ENCODE data around the gene CHD5. TPM values are rescaled to one million over a fixed set of nuclear protein-coding genes. Genes with fewer than 3 reads are reported as not detected.

The CHD5 gene
- polyA plus RNA-seq, 1 donor from 2014 or later: 22.0 TPM

GRCh38 chr1:6130596-6130995 lies 49.5 kb downstream of the CHD5 start:
- no peaks in the 10 kb centered on the region for H3K79me2 ChIP-seq (replicated peaks; ENCODE audit: insufficient read depth, low read length)
- no peak overlapping the region for H3K27ac ChIP-seq (ENCODE audit: low read length)
- H4K20me1 ChIP-seq (ENCODE audit: insufficient read depth): no peaks in the 10 kb centered on the region
- H3K9me3 ChIP-seq (ENCODE audit: low read length): no peaks in the 10 kb centered on the region
- H3K9ac ChIP-seq (ENCODE audit: low read length): no peak overlapping the region
- H2AFZ ChIP-seq (ENCODE audit: low read depth, low read length): no peak overlapping the region
- TF ChIP-seq CTCF (IDR thresholded peaks at IDR 0.05; ENCODE audit: poor library complexity, severe bottlenecking): no peak
- no peak for TF ChIP-seq EP300 (conservative IDR thresholded peaks at IDR 0.05; ENCODE audit: poor library complexity, severe bottlenecking)
- TF ChIP-seq MXI1 (conservative IDR thresholded peaks at IDR 0.05; ENCODE audit: poor library complexity, severe bottlenecking): no peak
- TF ChIP-seq REST (IDR thresholded peaks at IDR 0.05; ENCODE audit: borderline replicate concordance): no peak
- no peak for TF ChIP-seq RAD21 (conservative IDR thresholded peaks at IDR 0.05)
- TF ChIP-seq POLR2AphosphoS5 (IDR thresholded peaks at IDR 0.05): no peak
- TF ChIP-seq EZH2 (IDR thresholded peaks at IDR 0.05; ENCODE audit: borderline replicate concordance, insufficient read depth, low read length, poor library complexity, severe bottlenecking): no peak
- no peak for TF ChIP-seq SMC3 (conservative IDR thresholded peaks at IDR 0.05; ENCODE audit: poor library complexity)
- H3K27me3 ChIP-seq (ENCODE audit: insufficient read depth, low read depth, low read length): no peaks in the 10 kb centered on the region
- no peak overlapping the region for H3K4me2 ChIP-seq (ENCODE audit: low read length)
- no peaks in the 10 kb centered on the region for H3K9me2 ChIP-seq (ENCODE audit: insufficient read depth, low read length)
- no peak overlapping the region for H3K4me3 ChIP-seq (ENCODE audit: low read length)
- H3F3A ChIP-seq (ENCODE audit: insufficient read depth, low read length, poor library complexity, severe bottlenecking): no peaks in the 10 kb centered on the region
- H3K36me3 ChIP-seq (ENCODE audit: insufficient read depth, low read length): no peaks in the 10 kb centered on the region

DNA sequence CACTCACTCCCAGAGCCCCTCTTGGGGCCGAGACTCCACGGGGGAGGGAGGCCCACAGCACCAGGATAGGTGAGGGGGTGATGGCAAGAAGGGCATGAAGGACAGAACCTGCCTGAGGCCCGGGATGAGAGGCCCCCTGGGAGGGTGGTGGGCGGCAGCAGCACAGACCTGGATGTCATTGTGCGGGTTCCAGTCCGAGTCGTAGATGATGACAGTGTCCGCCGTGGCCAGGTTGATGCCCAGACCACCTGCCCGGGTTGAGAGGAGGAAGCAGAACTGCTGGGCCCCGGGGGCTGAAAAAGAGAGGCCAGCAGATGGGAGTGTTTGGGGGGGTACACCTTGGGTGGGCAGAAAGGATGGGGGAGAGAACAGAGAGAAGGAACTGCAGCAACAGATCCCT lies 50.1 kb downstream of the CHD5 start:
- Histone ChIP-seq H3K9me2 (ENCODE audit: insufficient read depth, low read length) (no peaks in the 10 kb centered on the region), H3K27me3 (ENCODE audit: insufficient read depth, low read depth, low read length) (no peaks in the 10 kb centered on the region), H3K9ac (ENCODE audit: low read length) (no peak overlapping the region), H3K4me3 (ENCODE audit: low read length) (no peak overlapping the region), H3F3A (ENCODE audit: insufficient read depth, low read length, poor library complexity, severe bottlenecking) (no peaks in the 10 kb centered on the region), H3K36me3 (ENCODE audit: insufficient read depth, low read length) (no peaks in the 10 kb centered on the region), H3K9me3 (ENCODE audit: low read length) (no peaks in the 10 kb centered on the region), H3K79me2 (replicated peaks; ENCODE audit: insufficient read depth, low read length) (no peaks in the 10 kb centered on the region), H3K4me2 (ENCODE audit: low read length) (no peak overlapping the region), H2AFZ (ENCODE audit: low read depth, low read length) (no peak overlapping the region), H3K27ac (ENCODE audit: low read length) (no peak overlapping the region), H4K20me1 (ENCODE audit: insufficient read depth) (no peaks in the 10 kb centered on the region)
- TF ChIP-seq MXI1 (conservative IDR thresholded peaks at IDR 0.05; ENCODE audit: poor library complexity, severe bottlenecking): no peak
- no peak for TF ChIP-seq EZH2 (IDR thresholded peaks at IDR 0.05; ENCODE audit: borderline replicate concordance, insufficient read depth, low read length, poor library complexity, severe bottlenecking)
- TF ChIP-seq REST (IDR thresholded peaks at IDR 0.05; ENCODE audit: borderline replicate concordance): no peak
- TF ChIP-seq RAD21 (conservative IDR thresholded peaks at IDR 0.05): no peak
- no peak for TF ChIP-seq POLR2AphosphoS5 (IDR thresholded peaks at IDR 0.05)
- no peak for TF ChIP-seq CTCF (IDR thresholded peaks at IDR 0.05; ENCODE audit: poor library complexity, severe bottlenecking)
- TF ChIP-seq EP300 (conservative IDR thresholded peaks at IDR 0.05; ENCODE audit: poor library complexity, severe bottlenecking): no peak
- TF ChIP-seq TAF1 (IDR thresholded peaks at IDR 0.05; ENCODE audit: low read depth): no peak
- TF ChIP-seq SMC3 (conservative IDR thresholded peaks at IDR 0.05; ENCODE audit: poor library complexity): no peak

Data from neural cell (in vitro differentiated cells).